ENCODE data around the gene CTTN. TPM values are rescaled to one million over a fixed set of nuclear protein-coding genes. Genes with fewer than 3 reads are reported as not detected.

The CTTN gene
- total and polyA plus RNA-seq, 9 of the 15 experiments (the other 6 are each of a cell fraction or from before 2014, with no cell fraction given): 9.9 to 158 (median 99.7) TPM

- TF ChIP-seq MAX (CRISPR knock-in tag; IDR thresholded peaks at IDR 0.05) (no peak), E2F8 (IDR thresholded peaks at IDR 0.05; ENCODE audit: low read depth, partially characterized antibody) (no peak), CCNT2 (IDR thresholded peaks at IDR 0.05; ENCODE audit: borderline replicate concordance, extremely low read depth, insufficient read length, low read depth, low read length) (no peak), TBP (optimal IDR thresholded peaks at IDR 0.05; ENCODE audit: low read depth, low read length) (peak; percentile 20), ZNF280B (CRISPR knock-in tag; IDR thresholded peaks at IDR 0.05) (no peak), PTBP1 (IDR thresholded peaks at IDR 0.05; ENCODE audit: low read depth, low read length) (no peak), ZNF324 (CRISPR knock-in tag; IDR thresholded peaks at IDR 0.05) (no peak), ZKSCAN8 (CRISPR knock-in tag; IDR thresholded peaks at IDR 0.05) (no peak), FOXJ2 (tag; IDR thresholded peaks at IDR 0.05) (no peak), ZNF445 (CRISPR knock-in tag; IDR thresholded peaks at IDR 0.05; ENCODE audit: low read depth) (no peak), EGR1 (conservative IDR thresholded peaks at IDR 0.05) (peak; percentile 39), RBBP5 (IDR thresholded peaks at IDR 0.05; ENCODE audit: borderline replicate concordance, insufficient read depth, low read length, poor library complexity, severe bottlenecking) (peak; percentile 22), HLTF (IDR thresholded peaks at IDR 0.05) (no peak), MBD1 (CRISPR knock-in tag; IDR thresholded peaks at IDR 0.05) (no peak), ARID3B (CRISPR knock-in tag; IDR thresholded peaks at IDR 0.05; ENCODE audit: borderline replicate concordance) (no peak), STAG1 (CRISPR knock-in tag; IDR thresholded peaks at IDR 0.05; ENCODE audit: borderline replicate concordance) (no peak), DIDO1 (tag; IDR thresholded peaks at IDR 0.05; ENCODE audit: low read depth) (no peak), BRCA1 (IDR thresholded peaks at IDR 0.05) (no peak), BRCA1 (CRISPR knock-in tag; IDR thresholded peaks at IDR 0.05) (no peak), MEIS2 (IDR thresholded peaks at IDR 0.05; ENCODE audit: partially characterized antibody) (no peak), TAF1 (IDR thresholded peaks at IDR 0.05; ENCODE audit: control insufficient read depth, extremely low read depth, insufficient read depth, low read length, severe bottlenecking) (peak; percentile 51)
Observed at GRCh38 chr11:70397336-70397982, 870 bp upstream of the CTTN start (continued).

Measured in K562 (cell line).